ENCODE data around the gene ERVFRD-1.
"Not testable (repeated sequence)": the region's sequence is repeated elsewhere in the genome, so short reads cannot be mapped to it uniquely, and the experiment has no call there.

ERVFRD-1 gene

GRCh38 chr6:11126876-11127275, 15.4 kb upstream of the ERVFRD-1 start:
- Histone ChIP-seq H3K4me3 (ENCODE audit: low read depth, low read length) (no peak overlapping the region), H3K27ac (ENCODE audit: low read depth, low read length) (no peak overlapping the region), H3K36me3 (ENCODE audit: insufficient read depth, low read length) (no peaks in the 10 kb centered on the region), H3K79me2 (ENCODE audit: control insufficient read depth, insufficient read depth, low read length, unreplicated experiment) (peaks cover 54% of the 10 kb centered on the region), H3K4me1 (ENCODE audit: control insufficient read depth, insufficient read depth, low read length, unreplicated experiment) (peaks cover 35% of the 10 kb centered on the region), H2AFZ (ENCODE audit: low read length, unreplicated experiment) (no peak overlapping the region), H3K27me3 (ENCODE audit: insufficient read depth, low read length) (no peaks in the 10 kb centered on the region)

GRCh38 chr6:11123978-11124377, 12.5 kb upstream of the ERVFRD-1 start:
- Histone ChIP-seq H3K27ac (ENCODE audit: low read depth, low read length) (no peak overlapping the region), H3K79me2 (ENCODE audit: control insufficient read depth, insufficient read depth, low read length, unreplicated experiment) (peaks cover 51% of the 10 kb centered on the region), H3K27me3 (ENCODE audit: insufficient read depth, low read length) (no peaks in the 10 kb centered on the region), H3K36me3 (ENCODE audit: insufficient read depth, low read length) (no peaks in the 10 kb centered on the region), H2AFZ (ENCODE audit: low read length, unreplicated experiment) (no peak overlapping the region), H3K4me3 (ENCODE audit: low read depth, low read length) (no peak overlapping the region), H3K4me1 (ENCODE audit: control insufficient read depth, insufficient read depth, low read length, unreplicated experiment) (peaks cover 21% of the 10 kb centered on the region)

DNA sequence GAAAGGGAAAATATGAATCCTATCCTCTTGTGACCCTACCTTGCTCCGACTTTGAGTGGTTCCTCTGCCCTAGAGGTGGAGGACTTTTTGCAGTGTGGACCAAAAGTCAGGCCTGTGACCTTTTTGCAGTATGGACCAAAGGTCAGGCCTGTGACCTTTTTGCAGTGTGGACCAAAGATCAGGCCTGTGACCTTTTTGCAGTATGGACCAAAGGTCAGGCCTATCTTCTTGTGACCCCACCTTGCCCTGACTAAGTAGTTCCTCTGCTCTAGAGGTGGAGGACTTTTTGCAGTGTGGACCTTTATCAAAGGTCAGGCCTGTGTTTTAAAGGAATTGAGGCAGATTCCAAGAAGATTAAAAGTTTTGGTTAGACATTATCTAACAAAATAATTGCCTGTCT, 10.9 kb upstream of the ERVFRD-1 start:
- Histone ChIP-seq H2AFZ (ENCODE audit: low read length, unreplicated experiment) (no peak overlapping the region), H3K4me1 (ENCODE audit: control insufficient read depth, insufficient read depth, low read length, unreplicated experiment) (peaks cover 21% of the 10 kb centered on the region), H3K36me3 (ENCODE audit: insufficient read depth, low read length) (no peaks in the 10 kb centered on the region), H3K4me3 (ENCODE audit: low read depth, low read length) (no peak overlapping the region), H3K27me3 (ENCODE audit: insufficient read depth, low read length) (no peaks in the 10 kb centered on the region), H3K27ac (ENCODE audit: low read depth, low read length) (no peak overlapping the region), H3K79me2 (ENCODE audit: control insufficient read depth, insufficient read depth, low read length, unreplicated experiment) (peaks cover 51% of the 10 kb centered on the region)

DNA sequence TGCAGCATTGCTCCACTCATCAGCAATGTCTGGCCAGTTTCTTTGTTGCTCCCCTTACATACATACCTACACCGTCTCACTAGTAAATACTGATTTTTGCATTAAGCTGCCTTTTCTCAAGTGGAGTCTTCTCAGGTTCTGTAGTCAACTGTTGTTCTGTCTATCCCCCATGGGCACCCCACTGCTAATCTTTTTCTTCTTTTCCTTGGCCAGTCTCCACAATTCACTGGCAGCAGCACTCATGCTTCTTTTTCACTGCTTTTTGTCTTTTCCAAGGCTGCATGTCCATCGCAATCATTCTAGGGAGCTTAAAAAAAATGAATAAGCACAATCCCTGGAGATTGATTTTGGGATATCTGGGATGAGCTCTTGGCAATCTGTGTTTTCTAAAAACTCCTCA, 10.3 kb upstream of the ERVFRD-1 start:
- H3K36me3 ChIP-seq (ENCODE audit: insufficient read depth, low read length) = no peaks in the 10 kb centered on the region
- H3K27ac ChIP-seq (ENCODE audit: low read depth, low read length) = no peak overlapping the region
- peaks cover 52% of the 10 kb centered on the region for H3K79me2 ChIP-seq (ENCODE audit: control insufficient read depth, insufficient read depth, low read length, unreplicated experiment)
- H3K27me3 ChIP-seq (ENCODE audit: insufficient read depth, low read length) = no peaks in the 10 kb centered on the region
- peaks cover 19% of the 10 kb centered on the region for H3K4me1 ChIP-seq (ENCODE audit: control insufficient read depth, insufficient read depth, low read length, unreplicated experiment)
- H3K4me3 ChIP-seq (ENCODE audit: low read depth, low read length) = no peak overlapping the region
- H2AFZ ChIP-seq (ENCODE audit: low read length, unreplicated experiment) = no peak overlapping the region

- Histone ChIP-seq H3K27me3 (ENCODE audit: insufficient read depth, low read length) (no peaks in the 10 kb centered on the region), H3K36me3 (ENCODE audit: insufficient read depth, low read length) (no peaks in the 10 kb centered on the region), H2AFZ (ENCODE audit: low read length, unreplicated experiment) (no peak overlapping the region), H3K4me3 (ENCODE audit: low read depth, low read length) (no peak overlapping the region), H3K79me2 (ENCODE audit: control insufficient read depth, insufficient read depth, low read length, unreplicated experiment) (peaks cover 55% of the 10 kb centered on the region), H3K27ac (ENCODE audit: low read depth, low read length) (no peak overlapping the region), H3K4me1 (ENCODE audit: control insufficient read depth, insufficient read depth, low read length, unreplicated experiment) (peaks cover 18% of the 10 kb centered on the region)
These were observed 8.9 kb upstream of the ERVFRD-1 start for GRCh38 chr6:11120271-11121005.

DNA sequence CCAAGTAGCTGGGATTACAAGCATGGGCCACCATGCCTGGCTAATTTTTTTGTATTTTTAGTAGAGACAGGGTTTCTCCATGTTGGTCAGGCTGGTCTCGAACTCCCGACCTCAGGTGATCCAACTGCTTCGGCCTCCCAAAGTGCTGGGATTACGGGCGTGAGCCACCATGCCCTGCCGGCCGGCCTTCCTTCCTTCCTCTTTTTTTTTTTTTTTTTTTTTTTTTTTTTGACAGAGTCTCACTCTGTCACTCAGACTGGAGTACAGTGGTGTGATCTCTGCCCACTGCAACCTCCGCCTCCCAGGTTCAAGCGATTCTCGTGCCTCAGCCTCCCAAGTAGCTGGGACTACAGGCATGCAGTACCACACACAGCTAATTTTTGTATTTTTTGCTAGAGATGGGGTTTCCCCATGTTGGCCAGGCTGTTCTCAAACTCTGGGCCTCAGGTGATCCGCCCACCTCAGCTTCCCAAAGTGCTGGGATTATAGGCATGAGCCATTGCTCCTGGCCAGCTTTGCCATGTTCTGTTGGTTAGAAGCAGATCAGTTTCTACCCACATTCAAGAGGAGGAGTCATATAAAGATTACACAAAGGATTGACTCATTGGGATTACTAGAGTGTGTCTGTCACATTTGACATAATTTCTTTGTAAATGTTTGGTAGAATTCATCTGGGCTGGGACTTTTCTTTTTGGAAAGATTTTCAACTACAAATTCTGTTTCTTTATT, 4.4 kb upstream of the ERVFRD-1 start:
- not testable (repeated sequence) for H3K4me3 ChIP-seq (ENCODE audit: low read depth, low read length); H3K27me3 ChIP-seq (ENCODE audit: insufficient read depth, low read length); H2AFZ ChIP-seq (ENCODE audit: low read length, unreplicated experiment); H3K36me3 ChIP-seq (ENCODE audit: insufficient read depth, low read length)
- 0 out of 2 replicates have a peak overlapping the region, but pooled peaks have one; percentile 1 for H3K27ac ChIP-seq (ENCODE audit: low read depth, low read length)
- peaks cover 43% of the 10 kb centered on the region for H3K79me2 ChIP-seq (ENCODE audit: control insufficient read depth, insufficient read depth, low read length, unreplicated experiment)
- peaks cover 19% of the 10 kb centered on the region for H3K4me1 ChIP-seq (ENCODE audit: control insufficient read depth, insufficient read depth, low read length, unreplicated experiment)

DNA sequence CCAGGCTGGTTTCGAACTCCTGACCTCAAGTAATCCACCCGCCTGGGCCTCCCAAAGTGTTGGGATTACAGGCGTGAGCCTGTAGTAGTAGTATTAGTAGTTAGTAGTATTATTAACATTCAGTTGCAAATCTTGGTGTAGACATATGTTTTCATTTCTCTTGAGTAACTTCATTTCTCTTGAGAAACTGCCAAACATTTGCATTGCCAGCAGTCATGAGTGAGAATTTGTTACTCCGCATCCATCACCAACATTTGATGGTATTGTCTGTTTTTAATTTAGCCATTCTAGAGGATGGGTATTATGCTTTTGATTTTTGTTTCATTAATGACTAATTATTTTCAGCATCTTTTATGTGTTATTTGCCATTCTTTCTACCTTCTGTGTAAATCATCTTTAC, 1.5 kb upstream of the ERVFRD-1 start:
- Histone ChIP-seq H3K4me3 (ENCODE audit: low read depth, low read length) (no peak overlapping the region), H3K27ac (ENCODE audit: low read depth, low read length) (no peak overlapping the region), H3K36me3 (ENCODE audit: insufficient read depth, low read length) (no peaks in the 10 kb centered on the region), H2AFZ (ENCODE audit: low read length, unreplicated experiment) (no peak overlapping the region), H3K4me1 (ENCODE audit: control insufficient read depth, insufficient read depth, low read length, unreplicated experiment) (peaks cover 7% of the 10 kb centered on the region), H3K27me3 (ENCODE audit: insufficient read depth, low read length) (no peaks in the 10 kb centered on the region), H3K79me2 (ENCODE audit: control insufficient read depth, insufficient read depth, low read length, unreplicated experiment) (peaks cover 53% of the 10 kb centered on the region)

GRCh38 chr6:11111769-11112437, 378 bp upstream of the ERVFRD-1 start:
- Histone ChIP-seq H3K27ac (ENCODE audit: low read depth, low read length) (no peak overlapping the region), H3K36me3 (ENCODE audit: insufficient read depth, low read length) (peaks cover 2% of the 10 kb centered on the region; the same call in 1 of the 2 replicates), H2AFZ (ENCODE audit: low read length, unreplicated experiment) (no peak overlapping the region), H3K4me3 (ENCODE audit: low read depth, low read length) (no peak overlapping the region), H3K79me2 (ENCODE audit: control insufficient read depth, insufficient read depth, low read length, unreplicated experiment) (peaks cover 54% of the 10 kb centered on the region), H3K4me1 (ENCODE audit: control insufficient read depth, insufficient read depth, low read length, unreplicated experiment) (peaks cover 7% of the 10 kb centered on the region), H3K27me3 (ENCODE audit: insufficient read depth, low read length) (no peaks in the 10 kb centered on the region)

GRCh38 chr6:11108726-11109125, 2.8 kb downstream of the ERVFRD-1 start:
- Histone ChIP-seq H3K27ac (ENCODE audit: low read depth, low read length) (no peak overlapping the region), H3K79me2 (ENCODE audit: control insufficient read depth, insufficient read depth, low read length, unreplicated experiment) (peaks cover 74% of the 10 kb centered on the region), H3K4me3 (ENCODE audit: low read depth, low read length) (no peak overlapping the region), H3K27me3 (ENCODE audit: insufficient read depth, low read length) (no peaks in the 10 kb centered on the region), H3K36me3 (ENCODE audit: insufficient read depth, low read length) (peaks cover 6% of the 10 kb centered on the region), H2AFZ (ENCODE audit: low read length, unreplicated experiment) (no peak overlapping the region), H3K4me1 (ENCODE audit: control insufficient read depth, insufficient read depth, low read length, unreplicated experiment) (no peaks in the 10 kb centered on the region)

DNA sequence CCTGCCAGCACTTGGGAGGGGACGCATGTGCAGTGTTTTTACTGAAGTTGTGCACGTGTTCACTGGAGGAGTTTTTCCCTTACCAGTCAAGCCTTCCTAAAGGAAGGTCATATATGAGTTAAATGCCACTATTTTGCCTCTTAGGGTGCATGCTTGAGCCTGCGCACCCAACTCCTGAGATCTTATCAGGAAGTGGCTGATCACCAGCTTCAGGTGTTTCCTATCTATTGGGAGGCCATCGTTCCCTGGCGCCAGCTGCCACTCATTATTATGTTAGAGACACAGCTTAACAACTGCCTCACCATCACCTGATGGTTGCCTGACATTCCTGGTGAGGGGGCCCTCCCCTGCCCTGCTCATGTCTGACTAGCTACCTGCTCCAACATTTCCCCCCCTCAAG, 8.5 kb downstream of the ERVFRD-1 start:
- Histone ChIP-seq H3K4me1 (ENCODE audit: control insufficient read depth, insufficient read depth, low read length, unreplicated experiment) (no peaks in the 10 kb centered on the region), H3K36me3 (ENCODE audit: insufficient read depth, low read length) (peaks cover 17% of the 10 kb centered on the region), H3K27ac (ENCODE audit: low read depth, low read length) (no peak overlapping the region), H3K79me2 (ENCODE audit: control insufficient read depth, insufficient read depth, low read length, unreplicated experiment) (peaks cover 92% of the 10 kb centered on the region), H2AFZ (ENCODE audit: low read length, unreplicated experiment) (no peak overlapping the region), H3K4me3 (ENCODE audit: low read depth, low read length) (no peak overlapping the region), H3K27me3 (ENCODE audit: insufficient read depth, low read length) (no peaks in the 10 kb centered on the region)
